GM12878 (cell line): ENCODE results near the gene WDR89. TPM values are rescaled to one million over a fixed set of nuclear protein-coding genes. Genes with fewer than 3 reads are reported as not detected.
"Not testable (repeated sequence)": the region's sequence is repeated elsewhere in the genome, so short reads cannot be mapped to it uniquely, and the experiment has no call there.

Source experiments
- ATAC-seq: fragments of 200-7000 bp; cut with Tn5 transposase; 3 replicates; pipeline ENCODE4 v1.9.1; 2020; ENCODE audit warnings: mild to moderate bottlenecking, moderate library complexity
- BruUV-seq: library from RNA; stranded (reverse); fragments of 400-500 nt; replicated peaks from 2 replicates; lab custom pipeline; 2021; lab: Mats Ljungman, UMichigan
- CTCF ChIA-PET: fragments of 300-600 bp; sonication (Branson Sonifier 250); formaldehyde crosslinking; extraction: SDS; loops from one replicate; lab custom pipeline; 2021; ENCODE audit warnings: inconsistent platforms; lab: Yijun Ruan, JAX
- POLR2A ChIA-PET: fragments of 350-600 bp; formaldehyde crosslinking; extraction: SDS; loops from one replicate; lab custom pipeline; 2021; ENCODE audit warnings: inconsistent platforms; lab: Charles Lee
- RAD21 ChIA-PET: fragments of 300-600 bp; sonication (Branson Sonifier 250); formaldehyde crosslinking; loops from one replicate; lab custom pipeline; 2023; ENCODE audit warnings: antibody characterized with exemption; ENCODE audit not compliant: unreplicated experiment; lab: Charles Lee
- SMC1A ChIA-PET: fragments of 300-600 bp; sonication (Branson Sonifier 250); formaldehyde crosslinking; loops from one replicate; lab custom pipeline; 2023; ENCODE audit not compliant: unreplicated experiment, uncharacterized antibody; lab: Charles Lee
- DNase-seq: peaks from one replicate; pipeline ENCODE4 v3.0.0-alpha.2; 2011; ENCODE audit warnings: low read depth, low spot score
- FAIRE-seq: peaks from 3 replicates; lab custom pipeline; 2011; peaks lifted over from hg19 to GRCh38; lab: Jason Lieb, UNC
- H2AFZ ChIP-seq: 2 replicates; pipeline ENCODE4 v1.6.0; 2011; ENCODE audit warnings: low read depth, low read length, control low read depth; ENCODE audit not compliant: control insufficient read depth
- H3K27ac ChIP-seq: 2 replicates; pipeline ENCODE4 v1.5.1; 2011; ENCODE audit warnings: control low read depth; ENCODE audit not compliant: control insufficient read depth, insufficient read depth
- H3K27me3 ChIP-seq, 2 experiments: replicated peaks in 1 of 2; 2 replicates each; pipeline versions ENCODE4 v1.6.0 to v1.6.1; 2011; ENCODE audit warnings: low read length in 1 of 2; ENCODE audit not compliant: control insufficient read depth in 2 of 2, insufficient read depth in 2 of 2
- H3K36me3 ChIP-seq, 2 experiments: 2 replicates each; pipeline ENCODE4 v1.5.1; 2011; ENCODE audit warnings: low read length in 1 of 2; ENCODE audit not compliant: control insufficient read depth in 2 of 2, insufficient read depth in 2 of 2
- H3K4me1 ChIP-seq: 2 replicates; pipeline ENCODE4 v1.6.1; 2011; ENCODE audit warnings: mild to moderate bottlenecking, low read length, moderate library complexity, mixed read lengths; ENCODE audit not compliant: control insufficient read depth, insufficient read depth
- H3K4me2 ChIP-seq: 2 replicates; pipeline ENCODE4 v1.6.0; 2011; ENCODE audit warnings: control low read depth; ENCODE audit not compliant: control insufficient read depth, insufficient read depth
- H3K4me3 ChIP-seq: fragments of 200-600 bp; sonication (generic); 2 replicates; pipeline ENCODE4 v1.5.1; 2016
- H3K79me2 ChIP-seq: 2 replicates; pipeline ENCODE4 v1.6.0; 2011; ENCODE audit warnings: low read length; ENCODE audit not compliant: control insufficient read depth, insufficient read depth
- H3K9ac ChIP-seq: 2 replicates; pipeline ENCODE4 v1.8.0; 2011; ENCODE audit warnings: low read length, control low read depth, mixed read lengths; ENCODE audit not compliant: control insufficient read depth, insufficient read depth
- H3K9me3 ChIP-seq: replicated peaks from 3 replicates; pipeline ENCODE4 v1.5.1; 2011; ENCODE audit warnings: mild to moderate bottlenecking, low read length; ENCODE audit not compliant: control insufficient read depth, insufficient read depth
- H4K20me1 ChIP-seq: 2 replicates; pipeline ENCODE4 v1.6.0; 2011; ENCODE audit not compliant: control insufficient read depth, insufficient read depth
- CREB1 ChIP-seq: IDR thresholded peaks from 2 replicates; pipeline ENCODE4 v1.6.1; 2012; ENCODE audit warnings: low read depth, mild to moderate bottlenecking, inconsistent platforms
- HDAC2 ChIP-seq: fragments of 200-600 bp; sonication (generic); IDR thresholded peaks from 2 replicates; pipeline ENCODE4 v1.6.1; 2017
- IRF4 ChIP-seq: IDR thresholded peaks from 2 replicates; pipeline ENCODE4 v1.6.1; 2011; ENCODE audit warnings: low read depth, low read length
- IRF5 ChIP-seq: fragments of 450-650 bp; IDR thresholded peaks from 2 replicates; pipeline ENCODE4 v1.6.1; 2017; ENCODE audit warnings: borderline replicate concordance
- JUND ChIP-seq: IDR thresholded peaks from 2 replicates; pipeline ENCODE4 v1.6.1; 2012; ENCODE audit warnings: low read depth, mild to moderate bottlenecking, low read length, improper control_type of control experiment, moderate library complexity
- NFYA ChIP-seq: IDR thresholded peaks from 2 replicates; pipeline ENCODE4 v1.6.1; 2011; ENCODE audit warnings: low read depth, mild to moderate bottlenecking, low read length, improper control_type of control experiment, borderline replicate concordance
- NKRF ChIP-seq: fragments of 450-650 bp; conservative IDR thresholded peaks from 2 replicates; pipeline ENCODE4 v1.6.1; 2017; ENCODE audit warnings: mild to moderate bottlenecking, moderate library complexity
- NR2C2 ChIP-seq: IDR thresholded peaks from 2 replicates; pipeline ENCODE4 v1.6.1; 2011; ENCODE audit warnings: borderline replicate concordance, low read depth; ENCODE audit not compliant: control insufficient read depth, insufficient read length
- PBX3 ChIP-seq: IDR thresholded peaks from 2 replicates; pipeline ENCODE4 v1.6.1; 2011; ENCODE audit warnings: mild to moderate bottlenecking, low read depth, low read length, moderate library complexity; ENCODE audit not compliant: insufficient replicate concordance
- POLR2A ChIP-seq: IDR thresholded peaks from 2 replicates; pipeline ENCODE4 v1.6.1; 2011; ENCODE audit warnings: low read depth, mild to moderate bottlenecking, low read length
- POLR2AphosphoS2 ChIP-seq: IDR thresholded peaks from 2 replicates; pipeline ENCODE4 v1.6.1; 2011; ENCODE audit warnings: low read depth, mild to moderate bottlenecking, low read length, improper control_type of control experiment, moderate library complexity
- SREBF2 ChIP-seq: IDR thresholded peaks from 2 replicates; pipeline ENCODE4 v1.6.1; 2012; ENCODE audit warnings: mild to moderate bottlenecking, low read length
- WGBS: methylation state at CpG from one replicate; pipeline ENCODE4 v1.1.6; 2016; ENCODE audit warnings: low lambda C conversion rate; ENCODE audit not compliant: insufficient replicate concordance, insufficient coverage; ENCODE audit errors: missing lambda C conversion rate; 5-methylcytosine and 5-hydroxymethylcytosine counted together
- in situ Hi-C: fragments of 300-500 bp; cut with MboI; formaldehyde crosslinking; loops from 9 replicates; pipeline ENCODE4 v1.14.3; 2018; ENCODE audit warnings: mixed read lengths
- intact Hi-C: fragments of 100-400 bp; cut with micrococcal nuclease; formaldehyde crosslinking; loops from one replicate; pipeline ENCODE4 v1.14.2; 2022; ENCODE audit not compliant: unreplicated experiment
- polyA plus RNA-seq, 11 experiments: library from polyadenylated mRNA; depleted of rRNA in 4 of 11; unstranded in 6 of 11; stranded (reverse) in 5 of 11; fragments of >200 nt; fragmentation: Nextera tagmentation in 4 of 11; fragmentation: Illumina TruSeq in 1 of 11; extraction: Ambion mirVana in 4 of 11; extraction: Trizol in 1 of 11; gene quantifications; 1 replicate in 1 of 11; 2 replicates in 10 of 11; pipeline versions ENCODE4 v1.2.1 to v1.2.3, GENCODE V29; 2011 to 2016; ENCODE audit warnings: inconsistent platforms in 2 of 11, missing spikeins in 2 of 11, low read depth in 1 of 11
- total RNA-seq, 4 experiments: library from RNA; depleted of rRNA in 3 of 4; stranded (reverse); fragments of >200 nt in 3 of 4; fragmentation: Illumina TruSeq in 1 of 4; extraction: Trizol in 1 of 4; gene quantifications; 2 replicates each; pipeline versions ENCODE4 v1.2.1 to v1.2.3, GENCODE V29; 2013 to 2021

WDR89 gene
- total and polyA plus RNA-seq, 10 of the 15 experiments (the other 5 are each of a cell fraction or from before 2014, with no cell fraction given): 11.8 to 25.7 (median 17.5) TPM

GRCh38 chr14:63662776-63663175, 21.1 kb upstream of the WDR89 start:
- H3K36me3 ChIP-seq: no peaks in the 10 kb centered on the region
- no peaks in the 10 kb centered on the region for H3K79me2 ChIP-seq
- H3K4me3 ChIP-seq: no peak overlapping the region
- H3K9me3 ChIP-seq: no peaks in the 10 kb centered on the region
- 66% methylated on average over 8 of the region's 8 CpGs for WGBS
- in situ Hi-C loops: no loop called here
- no peak overlapping the region for H3K27ac ChIP-seq
- H3K4me2 ChIP-seq: no peak overlapping the region
- no peak overlapping the region for H2AFZ ChIP-seq
- ChIA-PET POLR2A (interaction anchor here (0.6 kb wide), 1 partner anchor 11 kb away, joined by 4 read pairs; no protein-coding TSS in a partner anchor), SMC1A (interaction anchor here (0.7 to 1.5 kb wide), 4 partner anchors 15 to 116 kb away, joined by 3 to 4 read pairs (median 3); no protein-coding TSS in a partner anchor), RAD21 (no interaction called here), CTCF (interaction anchor here (1.3 kb wide), 1 partner anchor 23 kb away, joined by 4 read pairs; no protein-coding TSS in a partner anchor)
- no peaks in the 10 kb centered on the region for H3K27me3 ChIP-seq
- no peak overlapping the region for H3K9ac ChIP-seq
- ATAC-seq (no peak), FAIRE-seq (no peak), DNase-seq (no peak)
- intact Hi-C loops: no loop called here
- no peak for TF ChIP-seq HDAC2
- no peak for TF ChIP-seq NR2C2
- no peak for TF ChIP-seq NKRF
- no peak for TF ChIP-seq SREBF2
- TF ChIP-seq JUND: no peak
- TF ChIP-seq IRF4: no peak
- no peak for TF ChIP-seq CREB1
- no peak for TF ChIP-seq PBX3
- TF ChIP-seq NFYA: no peak
- no peak for TF ChIP-seq IRF5
- TF ChIP-seq POLR2AphosphoS2: no peak
- TF ChIP-seq POLR2A: no peak
- H4K20me1 ChIP-seq: no peaks in the 10 kb centered on the region
- no TSS peak for BruUV-seq
- no peaks in the 10 kb centered on the region for H3K4me1 ChIP-seq

GRCh38 chr14:63661881-63662280, 20.2 kb upstream of the WDR89 start:
- H3K4me2 ChIP-seq, H3K4me3 ChIP-seq, H3K4me1 ChIP-seq, H4K20me1 ChIP-seq, intact Hi-C loops, H3K36me3 ChIP-seq, H3K27me3 ChIP-seq, H3K27ac ChIP-seq, ATAC-seq, H3K9ac ChIP-seq, H2AFZ ChIP-seq, CTCF ChIA-PET, in situ Hi-C loops, DNase-seq, H3K79me2 ChIP-seq, BruUV-seq, FAIRE-seq, RAD21 ChIA-PET, H3K9me3 ChIP-seq: not testable (repeated sequence)
- WGBS: 99% methylated on average over 10 of the region's 10 CpGs
- POLR2A ChIA-PET: interaction anchor here (1.0 kb wide), 1 partner anchor 11 kb away, joined by 3 read pairs; no protein-coding TSS in a partner anchor
- SMC1A ChIA-PET: interaction anchor here (1.5 kb wide), 1 partner anchor 75 kb away, joined by 3 read pairs; no protein-coding TSS in a partner anchor
